Liver (tissue), 3 donors: ENCODE measurements around the gene CCDC60.

ENCODE experiments used
- GABPA ChIP-seq, 2 donors: IDR thresholded peaks in 1 of 2; conservative IDR thresholded peaks in 1 of 2; 2 replicates each; pipeline ENCODE4 v1.6.1; 2016; ENCODE audit warnings: antibody characterized with exemption in 2 of 2, mild to moderate bottlenecking in 1 of 2, moderate library complexity in 1 of 2
- JUND ChIP-seq, 2 donors: IDR thresholded peaks; 2 replicates each; pipeline ENCODE4 v1.6.1; 2016; ENCODE audit warnings: antibody characterized with exemption in 2 of 2
- RAD21 ChIP-seq, 2 donors: IDR thresholded peaks; 2 replicates each; pipeline ENCODE4 v1.6.1; 2016; ENCODE audit warnings: antibody characterized with exemption in 2 of 2, mild to moderate bottlenecking in 2 of 2
- RXRA ChIP-seq, 2 donors: IDR thresholded peaks; 2 replicates each; pipeline ENCODE4 v1.6.1; 2017 to 2018; ENCODE audit warnings: antibody characterized with exemption in 2 of 2, mild to moderate bottlenecking in 1 of 2
- SP1 ChIP-seq: IDR thresholded peaks from 2 replicates; pipeline ENCODE4 v1.6.1; 2018; ENCODE audit warnings: antibody characterized with exemption, mild to moderate bottlenecking
- TAF1 ChIP-seq: conservative IDR thresholded peaks from 2 replicates; pipeline ENCODE4 v1.6.1; 2016; ENCODE audit warnings: antibody characterized with exemption, mild to moderate bottlenecking
- TF ChIP-seq, protein P1 (sequence below): IDR thresholded peaks from 2 replicates; pipeline ENCODE4 v1.6.1; 2016; ENCODE audit warnings: antibody characterized with exemption, mild to moderate bottlenecking
- TF ChIP-seq, protein P2 (sequence below): fragments of 150-350 bp; IDR thresholded peaks from 2 replicates; pipeline ENCODE4 v1.5.1; 2017; ENCODE audit warnings: improper control_type of control experiment, low read depth, low read length; ENCODE audit not compliant: missing input control
- TF ChIP-seq, protein P3 (sequence below): IDR thresholded peaks from 2 replicates; pipeline ENCODE4 v1.6.1; 2016; ENCODE audit warnings: antibody characterized with exemption
- donor health status: healthy.
- donor health status: healthy.

DNA sequence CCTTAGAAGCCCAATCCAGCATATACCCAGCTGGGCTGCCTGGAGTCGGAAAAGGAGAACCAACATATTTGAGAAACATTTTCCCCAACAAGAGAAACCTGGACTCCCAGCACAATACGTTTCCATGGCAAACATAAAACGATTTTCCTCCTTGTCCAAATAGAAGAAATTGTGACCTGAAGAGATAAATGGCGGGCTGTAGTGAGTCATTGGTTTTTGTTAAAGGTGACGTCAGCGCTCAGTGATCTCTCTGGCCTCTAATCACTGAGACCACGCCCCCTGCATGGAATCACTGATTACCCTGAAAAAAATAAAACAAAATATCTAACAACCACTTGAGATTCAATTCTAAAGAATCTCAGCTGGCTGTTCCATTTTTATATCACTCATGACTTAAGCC lies 6.0 kb downstream of the CCDC60 start:
- TF ChIP-seq, protein P1, sequence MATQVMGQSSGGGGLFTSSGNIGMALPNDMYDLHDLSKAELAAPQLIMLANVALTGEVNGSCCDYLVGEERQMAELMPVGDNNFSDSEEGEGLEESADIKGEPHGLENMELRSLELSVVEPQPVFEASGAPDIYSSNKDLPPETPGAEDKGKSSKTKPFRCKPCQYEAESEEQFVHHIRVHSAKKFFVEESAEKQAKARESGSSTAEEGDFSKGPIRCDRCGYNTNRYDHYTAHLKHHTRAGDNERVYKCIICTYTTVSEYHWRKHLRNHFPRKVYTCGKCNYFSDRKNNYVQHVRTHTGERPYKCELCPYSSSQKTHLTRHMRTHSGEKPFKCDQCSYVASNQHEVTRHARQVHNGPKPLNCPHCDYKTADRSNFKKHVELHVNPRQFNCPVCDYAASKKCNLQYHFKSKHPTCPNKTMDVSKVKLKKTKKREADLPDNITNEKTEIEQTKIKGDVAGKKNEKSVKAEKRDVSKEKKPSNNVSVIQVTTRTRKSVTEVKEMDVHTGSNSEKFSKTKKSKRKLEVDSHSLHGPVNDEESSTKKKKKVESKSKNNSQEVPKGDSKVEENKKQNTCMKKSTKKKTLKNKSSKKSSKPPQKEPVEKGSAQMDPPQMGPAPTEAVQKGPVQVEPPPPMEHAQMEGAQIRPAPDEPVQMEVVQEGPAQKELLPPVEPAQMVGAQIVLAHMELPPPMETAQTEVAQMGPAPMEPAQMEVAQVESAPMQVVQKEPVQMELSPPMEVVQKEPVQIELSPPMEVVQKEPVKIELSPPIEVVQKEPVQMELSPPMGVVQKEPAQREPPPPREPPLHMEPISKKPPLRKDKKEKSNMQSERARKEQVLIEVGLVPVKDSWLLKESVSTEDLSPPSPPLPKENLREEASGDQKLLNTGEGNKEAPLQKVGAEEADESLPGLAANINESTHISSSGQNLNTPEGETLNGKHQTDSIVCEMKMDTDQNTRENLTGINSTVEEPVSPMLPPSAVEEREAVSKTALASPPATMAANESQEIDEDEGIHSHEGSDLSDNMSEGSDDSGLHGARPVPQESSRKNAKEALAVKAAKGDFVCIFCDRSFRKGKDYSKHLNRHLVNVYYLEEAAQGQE: no peak
- TF ChIP-seq GABPA (IDR thresholded peaks at IDR 0.05 in 1 of 2, conservative IDR thresholded peaks at IDR 0.05 in 1 of 2) (no peak), JUND (IDR thresholded peaks at IDR 0.05) (no peak), RAD21 (IDR thresholded peaks at IDR 0.05) (no peak), RXRA (IDR thresholded peaks at IDR 0.05) (no peak), TAF1 (no peak), SP1 (no peak)
- TF ChIP-seq, protein P2, sequence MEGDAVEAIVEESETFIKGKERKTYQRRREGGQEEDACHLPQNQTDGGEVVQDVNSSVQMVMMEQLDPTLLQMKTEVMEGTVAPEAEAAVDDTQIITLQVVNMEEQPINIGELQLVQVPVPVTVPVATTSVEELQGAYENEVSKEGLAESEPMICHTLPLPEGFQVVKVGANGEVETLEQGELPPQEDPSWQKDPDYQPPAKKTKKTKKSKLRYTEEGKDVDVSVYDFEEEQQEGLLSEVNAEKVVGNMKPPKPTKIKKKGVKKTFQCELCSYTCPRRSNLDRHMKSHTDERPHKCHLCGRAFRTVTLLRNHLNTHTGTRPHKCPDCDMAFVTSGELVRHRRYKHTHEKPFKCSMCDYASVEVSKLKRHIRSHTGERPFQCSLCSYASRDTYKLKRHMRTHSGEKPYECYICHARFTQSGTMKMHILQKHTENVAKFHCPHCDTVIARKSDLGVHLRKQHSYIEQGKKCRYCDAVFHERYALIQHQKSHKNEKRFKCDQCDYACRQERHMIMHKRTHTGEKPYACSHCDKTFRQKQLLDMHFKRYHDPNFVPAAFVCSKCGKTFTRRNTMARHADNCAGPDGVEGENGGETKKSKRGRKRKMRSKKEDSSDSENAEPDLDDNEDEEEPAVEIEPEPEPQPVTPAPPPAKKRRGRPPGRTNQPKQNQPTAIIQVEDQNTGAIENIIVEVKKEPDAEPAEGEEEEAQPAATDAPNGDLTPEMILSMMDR: no peak
- TF ChIP-seq, protein P3, sequence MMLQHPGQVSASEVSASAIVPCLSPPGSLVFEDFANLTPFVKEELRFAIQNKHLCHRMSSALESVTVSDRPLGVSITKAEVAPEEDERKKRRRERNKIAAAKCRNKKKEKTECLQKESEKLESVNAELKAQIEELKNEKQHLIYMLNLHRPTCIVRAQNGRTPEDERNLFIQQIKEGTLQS: no peak
